Measurements from ENCODE around the gene GLI2. TPM values are rescaled to one million over a fixed set of nuclear protein-coding genes. Genes with fewer than 3 reads are reported as not detected.

Gene GLI2
- total and polyA plus RNA-seq, 9 of the 15 experiments (the other 6 are each of a cell fraction or from before 2014, with no cell fraction given) = 0.24 TPM; not detected in 8

DNA sequence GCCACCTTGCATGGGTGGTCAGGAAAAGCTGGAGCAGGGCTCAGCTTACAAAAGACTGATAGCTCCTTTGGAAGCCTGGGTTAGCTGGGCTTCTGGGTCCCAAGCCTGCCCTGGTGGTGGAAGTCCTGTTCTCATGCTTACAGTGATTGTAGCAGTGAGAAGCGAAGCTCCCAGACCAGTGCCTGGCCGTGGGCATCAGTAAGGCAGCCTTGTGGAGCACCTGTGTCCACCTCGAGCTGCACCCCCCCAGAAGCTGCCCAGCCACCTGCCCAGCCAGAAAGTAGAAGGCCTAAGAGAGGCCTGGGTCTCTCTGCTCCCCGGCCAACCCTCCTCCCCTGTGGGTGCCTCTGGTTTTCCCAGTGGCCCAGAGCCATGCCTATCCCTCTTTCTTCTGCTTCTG is 10.5 kb downstream of the GLI2 start:
- ATAC-seq (no peak), DNase-seq (ENCODE audit: extremely low read depth in 1 of 4, low spot score in 3 of 4) (no peak), FAIRE-seq (no peak)
- ChIA-PET CTCF (ENCODE audit: low intra/inter-chr PET ratio) (no interaction called here), POLR2A (no interaction called here)
- H2AFZ ChIP-seq (ENCODE audit: low read depth, low read length) = no peak overlapping the region
- H3K9me1 ChIP-seq (ENCODE audit: control insufficient read depth, insufficient read depth, low read length) = no peaks in the 10 kb centered on the region
- peaks cover 3% of the 10 kb centered on the region; the same call in 1 of the 2 replicates for H4K20me1 ChIP-seq (replicated peaks; ENCODE audit: control insufficient read depth, insufficient read depth, low read length)
- H3K4me2 ChIP-seq (ENCODE audit: insufficient read depth, low read length) = no peak overlapping the region
- no peak overlapping the region for H3K4me3 ChIP-seq
- BruUV-seq (replicated peaks) = no TSS peak
- 0% methylated on average over 4 of the region's 4 CpGs for WGBS (ENCODE audit: insufficient coverage, low coverage, missing lambda C conversion rate)
- TF ChIP-seq SMAD4 (CRISPR knock-in tag; conservative IDR thresholded peaks at IDR 0.05) (no peak), TSC22D4 (tag; IDR thresholded peaks at IDR 0.05) (no peak), FOXK2 (conservative IDR thresholded peaks at IDR 0.05 in 1 of 2, IDR thresholded peaks at IDR 0.05 in 1 of 2; ENCODE audit: low read depth in 2 of 2) (no peak), CHD2 (IDR thresholded peaks at IDR 0.05; ENCODE audit: low read depth, low read length) (no peak), HNRNPL (IDR thresholded peaks at IDR 0.05; ENCODE audit: low read depth, low read length) (no peak), THRAP3 (IDR thresholded peaks at IDR 0.05; ENCODE audit: borderline replicate concordance) (no peak), U2AF2 (optimal IDR thresholded peaks at IDR 0.05; ENCODE audit: low read depth, low read length) (no peak), CTCFL (IDR thresholded peaks at IDR 0.05; ENCODE audit: borderline replicate concordance, insufficient read depth, low read depth, low read length, poor library complexity, severe bottlenecking) (no peak), PHF8 (IDR thresholded peaks at IDR 0.05; ENCODE audit: borderline replicate concordance, low read length) (no peak), ZNF347 (CRISPR knock-in tag; IDR thresholded peaks at IDR 0.05; ENCODE audit: low read depth) (no peak), TRIM28 (IDR thresholded peaks at IDR 0.05) (no peak), NUFIP1 (IDR thresholded peaks at IDR 0.05; ENCODE audit: partially characterized antibody) (no peak)
- TF ChIP-seq, protein P1, sequence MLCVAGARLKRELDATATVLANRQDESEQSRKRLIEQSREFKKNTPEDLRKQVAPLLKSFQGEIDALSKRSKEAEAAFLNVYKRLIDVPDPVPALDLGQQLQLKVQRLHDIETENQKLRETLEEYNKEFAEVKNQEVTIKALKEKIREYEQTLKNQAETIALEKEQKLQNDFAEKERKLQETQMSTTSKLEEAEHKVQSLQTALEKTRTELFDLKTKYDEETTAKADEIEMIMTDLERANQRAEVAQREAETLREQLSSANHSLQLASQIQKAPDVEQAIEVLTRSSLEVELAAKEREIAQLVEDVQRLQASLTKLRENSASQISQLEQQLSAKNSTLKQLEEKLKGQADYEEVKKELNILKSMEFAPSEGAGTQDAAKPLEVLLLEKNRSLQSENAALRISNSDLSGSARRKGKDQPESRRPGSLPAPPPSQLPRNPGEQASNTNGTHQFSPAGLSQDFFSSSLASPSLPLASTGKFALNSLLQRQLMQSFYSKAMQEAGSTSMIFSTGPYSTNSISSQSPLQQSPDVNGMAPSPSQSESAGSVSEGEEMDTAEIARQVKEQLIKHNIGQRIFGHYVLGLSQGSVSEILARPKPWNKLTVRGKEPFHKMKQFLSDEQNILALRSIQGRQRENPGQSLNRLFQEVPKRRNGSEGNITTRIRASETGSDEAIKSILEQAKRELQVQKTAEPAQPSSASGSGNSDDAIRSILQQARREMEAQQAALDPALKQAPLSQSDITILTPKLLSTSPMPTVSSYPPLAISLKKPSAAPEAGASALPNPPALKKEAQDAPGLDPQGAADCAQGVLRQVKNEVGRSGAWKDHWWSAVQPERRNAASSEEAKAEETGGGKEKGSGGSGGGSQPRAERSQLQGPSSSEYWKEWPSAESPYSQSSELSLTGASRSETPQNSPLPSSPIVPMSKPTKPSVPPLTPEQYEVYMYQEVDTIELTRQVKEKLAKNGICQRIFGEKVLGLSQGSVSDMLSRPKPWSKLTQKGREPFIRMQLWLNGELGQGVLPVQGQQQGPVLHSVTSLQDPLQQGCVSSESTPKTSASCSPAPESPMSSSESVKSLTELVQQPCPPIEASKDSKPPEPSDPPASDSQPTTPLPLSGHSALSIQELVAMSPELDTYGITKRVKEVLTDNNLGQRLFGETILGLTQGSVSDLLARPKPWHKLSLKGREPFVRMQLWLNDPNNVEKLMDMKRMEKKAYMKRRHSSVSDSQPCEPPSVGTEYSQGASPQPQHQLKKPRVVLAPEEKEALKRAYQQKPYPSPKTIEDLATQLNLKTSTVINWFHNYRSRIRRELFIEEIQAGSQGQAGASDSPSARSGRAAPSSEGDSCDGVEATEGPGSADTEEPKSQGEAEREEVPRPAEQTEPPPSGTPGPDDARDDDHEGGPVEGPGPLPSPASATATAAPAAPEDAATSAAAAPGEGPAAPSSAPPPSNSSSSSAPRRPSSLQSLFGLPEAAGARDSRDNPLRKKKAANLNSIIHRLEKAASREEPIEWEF (CRISPR knock-in tag; IDR thresholded peaks at IDR 0.05) = no peak
- TF ChIP-seq, protein P2, sequence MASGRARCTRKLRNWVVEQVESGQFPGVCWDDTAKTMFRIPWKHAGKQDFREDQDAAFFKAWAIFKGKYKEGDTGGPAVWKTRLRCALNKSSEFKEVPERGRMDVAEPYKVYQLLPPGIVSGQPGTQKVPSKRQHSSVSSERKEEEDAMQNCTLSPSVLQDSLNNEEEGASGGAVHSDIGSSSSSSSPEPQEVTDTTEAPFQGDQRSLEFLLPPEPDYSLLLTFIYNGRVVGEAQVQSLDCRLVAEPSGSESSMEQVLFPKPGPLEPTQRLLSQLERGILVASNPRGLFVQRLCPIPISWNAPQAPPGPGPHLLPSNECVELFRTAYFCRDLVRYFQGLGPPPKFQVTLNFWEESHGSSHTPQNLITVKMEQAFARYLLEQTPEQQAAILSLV (tag; IDR thresholded peaks at IDR 0.05) = no peak
- H3K79me2 ChIP-seq (ENCODE audit: control insufficient read depth, insufficient read depth, low read length) = no peaks in the 10 kb centered on the region
- no peaks in the 10 kb centered on the region for H3K36me3 ChIP-seq (ENCODE audit: control insufficient read depth, insufficient read depth, low read length)
- peaks cover 0 to 5% of the 10 kb centered on the region in 2 experiments; a peak in 1 of 5 replicates for H3K4me1 ChIP-seq (replicated peaks in 1 of 2; ENCODE audit: control insufficient read depth in 2 of 2, insufficient read depth in 2 of 2, low read length in 2 of 2)
- intact Hi-C loops (cut with micrococcal nuclease) = no loop called here
- H3K27ac ChIP-seq (ENCODE audit: extremely low read depth, low read depth, low read length) = no peak overlapping the region
- H3K27me3 ChIP-seq (ENCODE audit: control insufficient read depth in 2 of 2, insufficient read depth in 2 of 2, low read length in 2 of 2) = peaks cover 13 to 62% of the 10 kb centered on the region in 2 experiments; a peak in 3 of 5 replicates
- H3K9me3 ChIP-seq (replicated peaks; ENCODE audit: control insufficient read depth, insufficient read depth, low read depth, low read length) = no peaks in the 10 kb centered on the region
- no peak overlapping the region for H3K9ac ChIP-seq (ENCODE audit: insufficient read depth in 1 of 2, low read depth in 2 of 2, low read length in 2 of 2)
- in situ Hi-C loops (cut with MboI) = no loop called here

Measured in K562 (cell line).